ENCODE data around the gene ABCC11.
A peak's percentile ranks its signal among the peaks of the same experiment; 100 is the strongest.
"Not testable (repeated sequence)": the region's sequence is repeated elsewhere in the genome, so short reads cannot be mapped to it uniquely, and the experiment has no call there.

The ABCC11 gene

GRCh38 chr16:48244080-48244862, 3.1 kb downstream of the ABCC11 start, which contains the start of gene LONP2:
Gene LONP2, plus strand, starts transcription at chr16:48244300. Its CDS starts 89 bp downstream, at chr16:48244389.
- Histone ChIP-seq H3K27ac (ENCODE audit: low read depth, low read length) (peak within 1 kb of the TSS; percentile 29), H2AK5ac (ENCODE audit: low read length) (no peak within 1 kb of the TSS)
- WGBS (ENCODE audit: extremely low coverage, insufficient coverage, insufficient read length): no CpG with 5 or more reads among the region's 63 CpGs

GRCh38 chr16:48240147-48240546, 7.2 kb downstream of the ABCC11 start:
- not testable (repeated sequence) for H4K12ac ChIP-seq (ENCODE audit: low read depth, low read length); H3K14ac ChIP-seq (ENCODE audit: low read length); H2AK5ac ChIP-seq (ENCODE audit: low read length); H2BK120ac ChIP-seq (ENCODE audit: insufficient read depth, low read length, poor library complexity); H3K4ac ChIP-seq (ENCODE audit: low read depth, low read length); H3K4me2 ChIP-seq (ENCODE audit: low read length); H3K9me3 ChIP-seq (ENCODE audit: insufficient read depth, low read depth, low read length); H2BK5ac ChIP-seq (ENCODE audit: low read depth, low read length, poor library complexity); DNase-seq; H2BK12ac ChIP-seq (ENCODE audit: low read length); H3K4me3 ChIP-seq (ENCODE audit: low read depth, low read length); H3K9ac ChIP-seq (ENCODE audit: low read length); H3K36me3 ChIP-seq (ENCODE audit: control insufficient read depth in 1 of 2, insufficient read depth in 2 of 2, low read length in 2 of 2); H4K8ac ChIP-seq (ENCODE audit: low read depth, low read length); H3K18ac ChIP-seq (ENCODE audit: low read length); H3K27me3 ChIP-seq (ENCODE audit: insufficient read depth, low read length); H4K91ac ChIP-seq (ENCODE audit: low read depth, low read length); H3K23ac ChIP-seq (ENCODE audit: low read length); H3K27ac ChIP-seq (ENCODE audit: low read depth, low read length); H3K4me1 ChIP-seq (ENCODE audit: control insufficient read depth in 1 of 2, insufficient read depth in 2 of 2, low read length in 2 of 2); H3K79me2 ChIP-seq (ENCODE audit: control insufficient read depth, insufficient read depth, low read length, poor library complexity); H3K79me1 ChIP-seq (ENCODE audit: low read length); H2AFZ ChIP-seq (ENCODE audit: insufficient read depth, low read length, poor library complexity)
- WGBS (ENCODE audit: extremely low coverage, insufficient coverage, insufficient read length): no CpG with 5 or more reads among the region's 3 CpGs

More at GRCh38 chr16:48244080-48244862, 3.1 kb downstream of the ABCC11 start, which contains the start of gene LONP2:
- Histone ChIP-seq H3K9ac (ENCODE audit: low read length) (peak within 1 kb of the TSS; percentile 89), H4K12ac (ENCODE audit: low read depth, low read length) (peak within 1 kb of the TSS; percentile 95), H3K36me3 (ENCODE audit: control insufficient read depth in 1 of 2, insufficient read depth in 2 of 2, low read length in 2 of 2) (peaks cover 1 to 2% of the 10 kb centered on the region in 2 experiments), H2BK120ac (ENCODE audit: insufficient read depth, low read length, poor library complexity) (peak within 1 kb of the TSS; percentile 12), H2AFZ (ENCODE audit: insufficient read depth, low read length, poor library complexity) (peak within 1 kb of the TSS; percentile 63), H4K8ac (ENCODE audit: low read depth, low read length) (peak within 1 kb of the TSS; percentile 88), H3K4me3 (ENCODE audit: low read depth, low read length) (peak within 1 kb of the TSS; percentile 97), H3K4me2 (ENCODE audit: low read length) (peak within 1 kb of the TSS; percentile 87), H4K91ac (ENCODE audit: low read depth, low read length) (peak within 1 kb of the TSS; percentile 73), H3K23ac (ENCODE audit: low read length) (no peak within 1 kb of the TSS), H3K79me1 (ENCODE audit: low read length) (peaks cover 5% of the 10 kb centered on the region), H3K4me1 (ENCODE audit: control insufficient read depth in 1 of 2, insufficient read depth in 2 of 2, low read length in 2 of 2) (peaks cover 4% of the 10 kb centered on the region in 2 experiments), H3K14ac (ENCODE audit: low read length) (peak within 1 kb of the TSS; percentile 69), H3K18ac (ENCODE audit: low read length) (peak within 1 kb of the TSS; percentile 66), H3K79me2 (ENCODE audit: control insufficient read depth, insufficient read depth, low read length, poor library complexity) (peaks cover 6% of the 10 kb centered on the region), H3K9me3 (ENCODE audit: insufficient read depth, low read depth, low read length) (peaks cover 2% of the 10 kb centered on the region), H3K4ac (ENCODE audit: low read depth, low read length) (peak within 1 kb of the TSS; percentile 37), H2BK5ac (ENCODE audit: low read depth, low read length, poor library complexity) (peak within 1 kb of the TSS; percentile 23), H2BK12ac (ENCODE audit: low read length) (no peak within 1 kb of the TSS), H3K27me3 (ENCODE audit: insufficient read depth, low read length) (no peaks in the 10 kb centered on the region)
- peak; percentile 94 to 97 for DNase-seq

DNA sequence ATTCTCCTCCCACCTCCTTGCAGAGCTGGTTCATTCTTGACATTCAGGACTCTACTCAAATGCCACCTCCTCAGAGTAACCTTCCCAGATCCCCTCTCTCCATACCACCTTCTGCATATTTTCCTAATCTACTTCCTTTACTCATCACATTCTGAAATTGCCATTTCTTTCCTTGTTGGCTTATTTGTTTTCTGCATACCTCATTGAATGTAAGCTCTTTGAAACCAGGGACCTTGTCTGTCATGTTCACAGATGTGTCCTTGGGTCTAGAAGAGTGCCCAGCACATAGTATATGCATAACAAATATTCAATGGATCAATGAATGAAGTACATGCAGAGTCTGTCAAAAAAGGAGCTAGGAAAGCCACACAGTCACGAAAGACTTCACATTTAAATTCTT, 11.1 kb downstream of the ABCC11 start:
- no peak overlapping the region for H3K4me3 ChIP-seq (ENCODE audit: low read depth, low read length)
- H4K91ac ChIP-seq (ENCODE audit: low read depth, low read length): no peak overlapping the region
- no peak overlapping the region for H4K12ac ChIP-seq (ENCODE audit: low read depth, low read length)
- H4K8ac ChIP-seq (ENCODE audit: low read depth, low read length): no peak overlapping the region
- H3K79me2 ChIP-seq (ENCODE audit: control insufficient read depth, insufficient read depth, low read length, poor library complexity): no peaks in the 10 kb centered on the region
- no peak overlapping the region for H2AFZ ChIP-seq (ENCODE audit: insufficient read depth, low read length, poor library complexity)
- H3K4me2 ChIP-seq (ENCODE audit: low read length): no peak overlapping the region
- H3K4me1 ChIP-seq (ENCODE audit: control insufficient read depth in 1 of 2, insufficient read depth in 2 of 2, low read length in 2 of 2): no peaks in the 10 kb centered on the region
- no peak overlapping the region for H2BK5ac ChIP-seq (ENCODE audit: low read depth, low read length, poor library complexity)
- WGBS (ENCODE audit: extremely low coverage, insufficient coverage, insufficient read length): no CpG with 5 or more reads among the region's 1 CpG
- H2AK5ac ChIP-seq (ENCODE audit: low read length): no peak overlapping the region
- no peaks in the 10 kb centered on the region for H3K9me3 ChIP-seq (ENCODE audit: insufficient read depth, low read depth, low read length)
- DNase-seq: no peak
- H3K9ac ChIP-seq (ENCODE audit: low read length): no peak overlapping the region
- H3K36me3 ChIP-seq (ENCODE audit: control insufficient read depth in 1 of 2, insufficient read depth in 2 of 2, low read length in 2 of 2): no peaks in the 10 kb centered on the region
- H3K27ac ChIP-seq (ENCODE audit: low read depth, low read length): no peak overlapping the region
- no peak overlapping the region for H2BK120ac ChIP-seq (ENCODE audit: insufficient read depth, low read length, poor library complexity)
- H3K14ac ChIP-seq (ENCODE audit: low read length): no peak overlapping the region
- H3K79me1 ChIP-seq (ENCODE audit: low read length): no peaks in the 10 kb centered on the region
- H3K27me3 ChIP-seq (ENCODE audit: insufficient read depth, low read length): no peaks in the 10 kb centered on the region
- no peak overlapping the region for H2BK12ac ChIP-seq (ENCODE audit: low read length)
- H3K18ac ChIP-seq (ENCODE audit: low read length): no peak overlapping the region
- H3K4ac ChIP-seq (ENCODE audit: low read depth, low read length): no peak overlapping the region
- H3K23ac ChIP-seq (ENCODE audit: low read length): no peak overlapping the region

DNA sequence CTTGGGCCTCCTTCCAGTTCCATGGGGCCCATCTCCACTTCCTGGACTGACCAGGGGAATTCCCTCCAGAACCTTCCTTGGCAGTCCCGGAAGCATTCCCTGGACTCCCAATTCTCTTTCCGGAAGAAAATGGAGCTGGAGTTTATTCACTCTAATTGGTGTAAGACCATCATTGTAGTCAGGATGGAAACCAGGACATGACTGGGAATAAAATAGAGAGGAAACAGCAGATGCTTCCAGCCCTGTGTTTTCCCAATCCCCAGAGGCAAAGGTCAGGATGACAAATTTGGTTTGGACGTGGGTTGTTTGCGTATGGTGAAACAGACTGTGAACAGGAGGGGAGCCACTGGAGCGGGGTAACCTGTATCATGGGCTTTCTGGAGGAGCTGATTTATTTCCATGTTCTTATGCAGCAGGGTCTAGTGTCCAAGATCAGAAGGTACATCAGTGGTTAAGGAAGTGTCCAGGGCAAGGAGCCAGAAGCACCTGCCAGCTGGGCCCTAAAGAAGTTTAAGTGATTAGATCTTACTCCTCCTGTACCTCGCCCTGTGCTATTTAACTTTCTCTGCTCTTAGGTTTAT, 11.7 kb downstream of the ABCC11 start:
- Histone ChIP-seq H2BK120ac (ENCODE audit: insufficient read depth, low read length, poor library complexity) (no peak overlapping the region), H3K4me1 (ENCODE audit: control insufficient read depth in 1 of 2, insufficient read depth in 2 of 2, low read length in 2 of 2) (no peaks in the 10 kb centered on the region), H2AFZ (ENCODE audit: insufficient read depth, low read length, poor library complexity) (no peak overlapping the region), H3K36me3 (ENCODE audit: control insufficient read depth in 1 of 2, insufficient read depth in 2 of 2, low read length in 2 of 2) (no peaks in the 10 kb centered on the region), H3K27ac (ENCODE audit: low read depth, low read length) (no peak overlapping the region), H2AK5ac (ENCODE audit: low read length) (no peak overlapping the region), H2BK5ac (ENCODE audit: low read depth, low read length, poor library complexity) (no peak overlapping the region), H4K8ac (ENCODE audit: low read depth, low read length) (no peak overlapping the region), H3K23ac (ENCODE audit: low read length) (no peak overlapping the region), H3K4me2 (ENCODE audit: low read length) (no peak overlapping the region), H3K18ac (ENCODE audit: low read length) (no peak overlapping the region), H3K14ac (ENCODE audit: low read length) (no peak overlapping the region), H3K4ac (ENCODE audit: low read depth, low read length) (no peak overlapping the region), H3K79me1 (ENCODE audit: low read length) (no peaks in the 10 kb centered on the region), H2BK12ac (ENCODE audit: low read length) (no peak overlapping the region), H3K79me2 (ENCODE audit: control insufficient read depth, insufficient read depth, low read length, poor library complexity) (no peaks in the 10 kb centered on the region), H3K4me3 (ENCODE audit: low read depth, low read length) (no peak overlapping the region), H3K9me3 (ENCODE audit: insufficient read depth, low read depth, low read length) (no peaks in the 10 kb centered on the region), H3K27me3 (ENCODE audit: insufficient read depth, low read length) (no peaks in the 10 kb centered on the region), H4K12ac (ENCODE audit: low read depth, low read length) (no peak overlapping the region), H3K9ac (ENCODE audit: low read length) (no peak overlapping the region), H4K91ac (ENCODE audit: low read depth, low read length) (no peak overlapping the region)
- no peak for DNase-seq
- WGBS (ENCODE audit: extremely low coverage, insufficient coverage, insufficient read length): no CpG with 5 or more reads among the region's 6 CpGs
